HCT116 (cell line): ENCODE data around the gene ELFN2. TPM values are rescaled to one million over a fixed set of nuclear protein-coding genes. Genes with fewer than 3 reads are reported as not detected.

Experiments
- ATAC-seq: fragments of 200-7000 bp; cut with Tn5 transposase; 2 replicates; pipeline ENCODE4 v1.9.1; 2020; ENCODE audit warnings: mild to moderate bottlenecking, moderate library complexity
- BruUV-seq: library from RNA; stranded (reverse); fragments of 400-500 nt; replicated peaks from 2 replicates; lab custom pipeline; 2021; lab: Mats Ljungman, UMichigan
- CTCF ChIA-PET: fragments of 300-600 bp; sonication (Branson Sonifier 250); formaldehyde crosslinking; loops from one replicate; lab custom pipeline; 2021; ENCODE audit warnings: antibody characterized with exemption; lab: Charles Lee
- POLR2A ChIA-PET: fragments of 300-600, 350-600 bp; sonication (Branson Sonifier 250); formaldehyde crosslinking; loops from one replicate; lab custom pipeline; 2021; ENCODE audit warnings: antibody characterized with exemption; lab: Charles Lee
- RAD21 ChIA-PET, 2 experiments: fragments of 300-600 bp; sonication (Branson Sonifier 250); formaldehyde crosslinking; loops; one replicate each; lab custom pipeline; 2023; ENCODE audit warnings: low total read pairs in 2 of 2; ENCODE audit not compliant: uncharacterized antibody in 2 of 2, unreplicated experiment in 2 of 2, low non-redundant PET in 1 of 2; lab: Charles Lee
- DNase-seq: peaks from one replicate; pipeline ENCODE4 v3.0.0-alpha.2; 2010; ENCODE audit warnings: low read depth, low spot score
- H2AFZ ChIP-seq: fragments of 200-600 bp; shearing (Covaris generic), sonication (generic); 2 replicates; pipeline ENCODE4 v1.6.1; 2017; ENCODE audit warnings: low read depth, mixed run types, mixed read lengths, antibody characterized with exemption, low read length; ENCODE audit not compliant: poor library complexity, severe bottlenecking
- H3K27ac ChIP-seq: 2 replicates; pipeline ENCODE4 v1.5.1; 2012; ENCODE audit warnings: low read depth, low read length
- H3K27me3 ChIP-seq: fragments of 200-600 bp; sonication (generic); 2 replicates; pipeline ENCODE4 v1.6.1; 2016; ENCODE audit warnings: mixed run types, low read length, mixed read lengths; ENCODE audit not compliant: insufficient read depth
- H3K36me3 ChIP-seq, 2 experiments: fragments of 200-500 bp in 1 of 2; fragments of 200-600 bp in 1 of 2; sonication (Bioruptor generic) in 1 of 2; sonication (generic) in 1 of 2; 2 replicates each; pipeline versions ENCODE4 v1.5.1 to v1.6.1; 2014 to 2016; ENCODE audit warnings: low read length in 2 of 2, inconsistent platforms in 1 of 2, mixed read lengths in 1 of 2, mixed run types in 1 of 2; ENCODE audit not compliant: insufficient read depth in 2 of 2, control insufficient read depth in 1 of 2
- H3K4me1 ChIP-seq, 2 experiments: fragments of 200-600 bp in 1 of 2; sonication (generic) in 1 of 2; 2 replicates each; pipeline versions ENCODE4 v1.5.1 to v1.6.1; 2012 to 2017; ENCODE audit warnings: low read length in 2 of 2, inconsistent platforms in 1 of 2, mild to moderate bottlenecking in 1 of 2, mixed read lengths in 1 of 2, mixed run types in 1 of 2, moderate library complexity in 1 of 2; ENCODE audit not compliant: insufficient read depth in 2 of 2, control insufficient read depth in 1 of 2
- H3K4me2 ChIP-seq: fragments of 200-600 bp; sonication (generic); 2 replicates; pipeline ENCODE4 v1.6.1; 2017; ENCODE audit warnings: mixed run types, low read length, mixed read lengths
- H3K4me3 ChIP-seq, 2 experiments: fragments of 200-600 bp in 1 of 2; sonication (generic) in 1 of 2; replicated peaks in 1 of 2; 2 replicates each; pipeline ENCODE4 v1.5.1; 2011 to 2016; ENCODE audit warnings: low read length in 2 of 2, control low read depth in 1 of 2, low read depth in 1 of 2, mild to moderate bottlenecking in 1 of 2, mixed read lengths in 1 of 2, mixed run types in 1 of 2
- H3K79me2 ChIP-seq: fragments of 200-600 bp; sonication (generic); 2 replicates; pipeline ENCODE4 v1.6.1; 2017; ENCODE audit warnings: mild to moderate bottlenecking, mixed run types, low read length, moderate library complexity, mixed read lengths; ENCODE audit not compliant: insufficient read depth
- H3K9ac ChIP-seq: fragments of 200-600 bp; sonication (generic); 2 replicates; pipeline ENCODE4 v1.6.1; 2016; ENCODE audit warnings: low read length, mixed read lengths
- H3K9me2 ChIP-seq: fragments of 200-600 bp; sonication (generic), shearing (Covaris generic); 2 replicates; pipeline ENCODE4 v1.6.1; 2017; ENCODE audit warnings: mixed run types, mild to moderate bottlenecking, moderate library complexity; ENCODE audit not compliant: insufficient read depth
- H3K9me3 ChIP-seq, 2 experiments: fragments of 200-500 bp in 1 of 2; fragments of 200-600 bp in 1 of 2; sonication (Bioruptor generic) in 1 of 2; sonication (generic) in 1 of 2; 2 replicates each; pipeline ENCODE4 v1.6.1; 2014 to 2017; ENCODE audit warnings: low read length in 2 of 2, mixed read lengths in 2 of 2, inconsistent platforms in 1 of 2, low read depth in 1 of 2, mild to moderate bottlenecking in 1 of 2, mixed run types in 1 of 2, moderate library complexity in 1 of 2; ENCODE audit not compliant: control insufficient read depth in 1 of 2, insufficient read depth in 1 of 2
- H4K20me1 ChIP-seq: fragments of 200-600 bp; sonication (generic), shearing (Covaris generic); 2 replicates; pipeline ENCODE4 v1.6.1; 2017; ENCODE audit warnings: mixed run types, mild to moderate bottlenecking, moderate library complexity; ENCODE audit not compliant: insufficient read depth
- CTCF ChIP-seq, 3 experiments: fragments of 200-600 bp in 1 of 3; sonication (generic) in 1 of 3; IDR thresholded peaks in 2 of 3; conservative IDR thresholded peaks in 1 of 3; 2 replicates each; pipeline ENCODE4 v1.5.1; 2012 to 2017; ENCODE audit warnings: low read depth in 2 of 3, low read length in 2 of 3, antibody characterized with exemption in 1 of 3, borderline replicate concordance in 1 of 3, control low read depth in 1 of 3, mild to moderate bottlenecking in 1 of 3, mixed read lengths in 1 of 3, mixed run types in 1 of 3, moderate library complexity in 1 of 3; ENCODE audit not compliant: insufficient read depth in 1 of 3
- EGR1 ChIP-seq: IDR thresholded peaks from 2 replicates; pipeline ENCODE4 v1.6.1; 2012; ENCODE audit warnings: low read depth
- EZH2 ChIP-seq: fragments of 200-600 bp; sonication (generic); IDR thresholded peaks from 2 replicates; pipeline ENCODE4 v1.6.1; 2017; ENCODE audit warnings: antibody characterized with exemption, mixed run types
- POLR2A ChIP-seq: IDR thresholded peaks from 2 replicates; pipeline ENCODE4 v1.7.0; 2011; ENCODE audit warnings: borderline replicate concordance; ENCODE audit not compliant: insufficient read depth, insufficient read length; ENCODE audit errors: extremely low read depth
- POLR2AphosphoS5 ChIP-seq: IDR thresholded peaks from 2 replicates; pipeline ENCODE4 v1.6.1; 2011; ENCODE audit warnings: mild to moderate bottlenecking, low read depth, low read length, moderate library complexity
- REST ChIP-seq: IDR thresholded peaks from 2 replicates; pipeline ENCODE4 v1.6.1; 2012; ENCODE audit warnings: low read depth
- SP1 ChIP-seq: IDR thresholded peaks from 2 replicates; pipeline ENCODE4 v1.6.1; 2012; ENCODE audit warnings: low read depth
- YY1 ChIP-seq: IDR thresholded peaks from 2 replicates; pipeline ENCODE4 v1.6.1; 2011; ENCODE audit warnings: low read length, low read depth, moderate library complexity, mild to moderate bottlenecking; ENCODE audit not compliant: insufficient replicate concordance; ENCODE audit errors: extremely low read depth
- ZFX ChIP-seq: fragments of 450-650 bp; IDR thresholded peaks from 2 replicates; pipeline ENCODE4 v1.6.1; 2017
- ZNF274 ChIP-seq: fragments of 200-500 bp; sonication (Bioruptor generic); IDR thresholded peaks from 2 replicates; pipeline ENCODE4 v1.6.1; 2014; ENCODE audit warnings: mild to moderate bottlenecking, low read depth, low read length, inconsistent platforms
- intact Hi-C: fragments of 100-400 bp; cut with micrococcal nuclease; formaldehyde crosslinking; loops from 2 replicates; pipeline ENCODE4 v1.10.0; 2022
- total RNA-seq: library from RNA; stranded (reverse); gene quantifications from one replicate; pipeline ENCODE4 v1.2.1, GENCODE V29; 2021; ENCODE audit not compliant: unreplicated experiment

The ELFN2 gene
- total RNA-seq, 1 experiment from 2014 or later: 45.4 TPM

GRCh38 chr22:37439347-37439746 is 12.1 kb upstream of the ELFN2 start:
- Histone ChIP-seq H3K79me2 (no peaks in the 10 kb centered on the region), H3K4me2 (no peak overlapping the region), H3K36me3 (no peaks in the 10 kb centered on the region), H3K9me3 (peaks cover 0 to 14% of the 10 kb centered on the region in 2 experiments; a peak in 1 of 4 replicates), H2AFZ (no peak overlapping the region), H4K20me1 (no peaks in the 10 kb centered on the region), H3K27me3 (no peaks in the 10 kb centered on the region), H3K9me2 (no peaks in the 10 kb centered on the region), H3K4me1 (peaks cover 16 to 36% of the 10 kb centered on the region in 2 experiments), H3K9ac (no peak overlapping the region), H3K4me3 (no peak overlapping the region), H3K27ac (no peak overlapping the region)
- intact Hi-C loops: no loop called here
- BruUV-seq: no TSS peak
- ChIA-PET POLR2A (interaction anchor here (0.9 kb wide), 1 partner anchor 179 kb away, joined by 3 read pairs; no protein-coding TSS in a partner anchor), RAD21 (no interaction called here), CTCF (interaction anchor here (1.6 kb wide), 1 partner anchor 11 kb away, joined by 4 read pairs; no protein-coding TSS in a partner anchor)
- ATAC-seq (no peak), DNase-seq (no peak)
- TF ChIP-seq CTCF (IDR thresholded peaks at IDR 0.05 in 2 of 3, conservative IDR thresholded peaks at IDR 0.05 in 1 of 3; ENCODE audit: borderline replicate concordance in 1 of 3, insufficient read depth in 1 of 3, low read depth in 2 of 3, low read length in 2 of 3) (no peak), YY1 (no peak), ZNF274 (no peak), EGR1 (no peak), REST (no peak), SP1 (no peak), EZH2 (no peak), ZFX (no peak), POLR2A (no peak), POLR2AphosphoS5 (no peak)
